GM13976 (cell line): Measurements from ENCODE around the gene UCHL3.
A peak's percentile ranks its signal among the peaks of the same experiment; 100 is the strongest.

Experiments
- DNase-seq: peaks from one replicate; pipeline ENCODE4 v3.0.0; 2012; ENCODE audit warnings: low spot score
- in situ Hi-C: fragments of 300-500 bp; cut with MboI; formaldehyde crosslinking; loops from one replicate; pipeline ENCODE4 v1.12.0; 2022; ENCODE audit warnings: low sequenced_read_pairs, mixed read lengths, inconsistent platforms; ENCODE audit not compliant: unreplicated experiment
- TF ChIP-seq, protein P1 (sequence below): IDR thresholded peaks from 2 replicates; pipeline ENCODE4 v1.5.1; 2012; ENCODE audit warnings: borderline replicate concordance, mild to moderate bottlenecking; ENCODE audit not compliant: insufficient read depth; ENCODE audit errors: extremely low read depth, missing control alignments, control extremely low read depth

UCHL3 gene

DNA sequence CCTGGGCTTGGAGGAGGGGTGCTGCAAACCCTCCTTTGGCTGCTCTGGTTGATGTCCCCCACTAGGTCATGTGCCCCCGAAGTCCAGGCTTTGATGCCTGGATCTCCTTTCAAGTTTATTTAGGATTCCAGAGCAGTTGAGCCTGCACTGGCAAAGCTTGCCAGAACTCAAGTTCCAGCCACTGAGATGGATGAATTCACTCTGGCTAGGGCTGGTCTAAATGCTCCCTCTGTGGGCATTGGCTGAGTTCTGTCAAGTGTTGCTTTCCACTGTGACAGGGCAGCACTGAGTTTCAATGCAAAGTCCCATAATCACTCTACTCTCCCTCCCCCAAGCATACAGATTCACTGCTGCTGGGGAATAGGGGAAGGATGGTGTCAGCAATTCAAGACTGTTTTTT is 68.7 kb downstream of the UCHL3 start:
- TF ChIP-seq, protein P1, sequence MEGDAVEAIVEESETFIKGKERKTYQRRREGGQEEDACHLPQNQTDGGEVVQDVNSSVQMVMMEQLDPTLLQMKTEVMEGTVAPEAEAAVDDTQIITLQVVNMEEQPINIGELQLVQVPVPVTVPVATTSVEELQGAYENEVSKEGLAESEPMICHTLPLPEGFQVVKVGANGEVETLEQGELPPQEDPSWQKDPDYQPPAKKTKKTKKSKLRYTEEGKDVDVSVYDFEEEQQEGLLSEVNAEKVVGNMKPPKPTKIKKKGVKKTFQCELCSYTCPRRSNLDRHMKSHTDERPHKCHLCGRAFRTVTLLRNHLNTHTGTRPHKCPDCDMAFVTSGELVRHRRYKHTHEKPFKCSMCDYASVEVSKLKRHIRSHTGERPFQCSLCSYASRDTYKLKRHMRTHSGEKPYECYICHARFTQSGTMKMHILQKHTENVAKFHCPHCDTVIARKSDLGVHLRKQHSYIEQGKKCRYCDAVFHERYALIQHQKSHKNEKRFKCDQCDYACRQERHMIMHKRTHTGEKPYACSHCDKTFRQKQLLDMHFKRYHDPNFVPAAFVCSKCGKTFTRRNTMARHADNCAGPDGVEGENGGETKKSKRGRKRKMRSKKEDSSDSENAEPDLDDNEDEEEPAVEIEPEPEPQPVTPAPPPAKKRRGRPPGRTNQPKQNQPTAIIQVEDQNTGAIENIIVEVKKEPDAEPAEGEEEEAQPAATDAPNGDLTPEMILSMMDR, result no peak
- DNase-seq, result no peak
- in situ Hi-C loops, result no loop called here

DNA sequence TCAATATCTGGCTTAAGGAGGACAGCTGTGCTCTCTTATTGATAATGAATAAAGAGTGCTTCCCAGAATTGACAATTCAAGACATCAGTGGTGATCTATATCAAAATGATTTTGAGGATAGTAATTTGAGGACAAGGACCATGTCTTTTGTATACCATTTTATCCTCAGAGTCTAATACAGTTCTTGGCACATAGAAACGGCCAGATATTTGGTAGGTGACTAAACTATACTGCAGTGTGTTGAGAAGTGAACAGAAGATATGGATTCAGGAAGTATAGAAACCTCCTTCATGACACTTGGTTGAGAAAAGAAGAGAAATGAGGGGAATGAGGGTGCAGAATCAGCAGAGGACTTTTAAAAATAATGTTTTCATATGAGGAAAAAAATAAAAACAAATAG is 70.4 kb downstream of the UCHL3 start:
- TF ChIP-seq, protein P1, result no peak
- no peak for DNase-seq
- in situ Hi-C loops, result no loop called here

GRCh38 chr13:75621147-75621546 is 71.6 kb downstream of the UCHL3 start:
- no peak for DNase-seq
- TF ChIP-seq, protein P1, result no peak
- in situ Hi-C loops, result no loop called here

GRCh38 chr13:75628801-75629200 is 79.2 kb downstream of the UCHL3 start:
- DNase-seq, result no peak
- TF ChIP-seq, protein P1, result no peak
- in situ Hi-C loops, result no loop called here

GRCh38 chr13:75633285-75633684 is 83.7 kb downstream of the UCHL3 start:
- TF ChIP-seq, protein P1, result no peak
- no peak for DNase-seq
- in situ Hi-C loops, result no loop called here

GRCh38 chr13:75635101-75635827 is 85.7 kb downstream of the UCHL3 start:
- in situ Hi-C loops, result no loop called here
- TF ChIP-seq, protein P1, result no peak

More at GRCh38 chr13:75635101-75635827, 85.7 kb downstream of the UCHL3 start:
- DNase-seq, result peak; percentile 50
